Upper lobe of left lung (tissue), 6 donors: ENCODE measurements around the gene PRKAR1A. TPM values are rescaled to one million over a fixed set of nuclear protein-coding genes. Genes with fewer than 3 reads are reported as not detected.
A peak's percentile ranks its signal among the peaks of the same experiment; 100 is the strongest.

Experiments used
- ATAC-seq, 2 donors: fragments of 200-7000 bp; cut with Tn5 transposase; one replicate each; pipeline ENCODE4 v1.9.1; 2022; ENCODE audit warnings: mild to moderate bottlenecking in 2 of 2, moderate library complexity in 2 of 2; ENCODE audit not compliant: low FRiP score in 2 of 2
- DNase-seq, 2 donors: peaks; one replicate each; pipeline ENCODE4 v3.0.0-alpha.2; 2019 to 2020
- H3K27ac ChIP-seq, 4 donors: fragments of 200-600 bp; sonication (generic); one replicate each; pipeline ENCODE4 v1.5.1; 2016 to 2019
- H3K27me3 ChIP-seq, 4 donors: fragments of 200-600 bp; sonication (generic); one replicate each; pipeline ENCODE4 v1.5.1; 2017 to 2019
- H3K36me3 ChIP-seq, 4 donors: fragments of 200-600 bp; sonication (generic); one replicate each; pipeline ENCODE4 v1.5.1; 2016 to 2019
- H3K4me1 ChIP-seq, 4 donors: fragments of 200-600 bp; sonication (generic); one replicate each; pipeline ENCODE4 v1.5.1; 2018 to 2019
- H3K4me3 ChIP-seq, 4 donors: fragments of 200-600 bp; sonication (generic); one replicate each; pipeline ENCODE4 v1.5.1; 2017 to 2019; ENCODE audit warnings: mild to moderate bottlenecking in 2 of 4, moderate library complexity in 1 of 4
- H3K9me3 ChIP-seq, 4 donors: fragments of 200-600 bp; sonication (generic); one replicate each; pipeline ENCODE4 v1.5.1; 2018 to 2019
- EP300 ChIP-seq, 4 donors: sonication (generic); formaldehyde crosslinking; IDR thresholded peaks; one replicate each; pipeline ENCODE4 v1.5.1; 2017; ENCODE audit warnings: antibody characterized with exemption in 4 of 4, control low read depth in 2 of 4
- POLR2A ChIP-seq, 4 donors: fragments of 450-650 bp; IDR thresholded peaks; one replicate each; pipeline ENCODE4 v1.5.1; 2016 to 2017; ENCODE audit warnings: antibody characterized with exemption in 4 of 4, mild to moderate bottlenecking in 2 of 4
- POLR2AphosphoS5 ChIP-seq, 2 donors: sonication (generic); formaldehyde crosslinking; IDR thresholded peaks; one replicate each; pipeline ENCODE4 v1.5.1; 2017; ENCODE audit warnings: antibody characterized with exemption in 2 of 2
- WGBS, 2 donors: methylation state at CpG; one replicate each; pipeline ENCODE4 v1.1.5; 2017 to 2018; 5-methylcytosine and 5-hydroxymethylcytosine counted together
- total RNA-seq, 6 donors: library from RNA; depleted of rRNA in 4 of 6; stranded (reverse); fragments of >200 nt in 4 of 6; gene quantifications; one replicate each; pipeline versions ENCODE4 v1.1.0 to v1.2.1, GENCODE V29; 2016 to 2021
- TF ChIP-seq, protein P1 (sequence below), 6 experiments: fragments of 450-650 bp in 4 of 6; fragments of 200-600 bp in 2 of 6; sonication (generic) in 2 of 6; IDR thresholded peaks; one replicate each; pipeline ENCODE4 v1.5.1; 2016 to 2019; ENCODE audit warnings: antibody characterized with exemption in 6 of 6
- donor health status: DM: no; HTN: no; CAD: no; lungs with moderate emphysema.
- donor health status: DM: no; HTN: yes; CAD: no; lungs with severe emphysema.

Gene PRKAR1A
- total RNA-seq, 6 donors from 2014 or later = 161 to 490 (median 396) TPM

DNA sequence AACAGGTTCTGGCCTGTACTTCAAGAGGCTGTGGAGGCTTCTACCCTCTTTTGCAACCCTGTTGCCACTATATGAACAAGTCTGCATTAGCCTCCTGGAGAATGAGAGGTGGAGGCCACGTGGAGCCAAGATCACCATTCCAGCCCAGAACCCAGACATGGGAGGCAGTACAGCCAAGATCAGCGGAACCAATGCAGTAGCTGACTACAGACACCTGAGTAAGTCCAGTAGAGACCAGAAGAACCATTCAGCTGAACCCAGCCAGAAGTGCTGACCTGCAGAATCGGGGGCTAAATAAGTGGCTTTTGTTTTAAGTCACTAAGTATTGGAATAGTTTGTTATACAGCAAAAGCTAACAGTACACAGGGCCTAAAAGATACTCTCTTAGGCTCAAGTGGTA is 76.9 kb downstream of the PRKAR1A start:
- DNase-seq = no peak
- TF ChIP-seq POLR2A (IDR thresholded peaks at IDR 0.05) (no peak), POLR2AphosphoS5 (IDR thresholded peaks at IDR 0.05) (no peak), EP300 (IDR thresholded peaks at IDR 0.05) (no peak)
- TF ChIP-seq, protein P1, sequence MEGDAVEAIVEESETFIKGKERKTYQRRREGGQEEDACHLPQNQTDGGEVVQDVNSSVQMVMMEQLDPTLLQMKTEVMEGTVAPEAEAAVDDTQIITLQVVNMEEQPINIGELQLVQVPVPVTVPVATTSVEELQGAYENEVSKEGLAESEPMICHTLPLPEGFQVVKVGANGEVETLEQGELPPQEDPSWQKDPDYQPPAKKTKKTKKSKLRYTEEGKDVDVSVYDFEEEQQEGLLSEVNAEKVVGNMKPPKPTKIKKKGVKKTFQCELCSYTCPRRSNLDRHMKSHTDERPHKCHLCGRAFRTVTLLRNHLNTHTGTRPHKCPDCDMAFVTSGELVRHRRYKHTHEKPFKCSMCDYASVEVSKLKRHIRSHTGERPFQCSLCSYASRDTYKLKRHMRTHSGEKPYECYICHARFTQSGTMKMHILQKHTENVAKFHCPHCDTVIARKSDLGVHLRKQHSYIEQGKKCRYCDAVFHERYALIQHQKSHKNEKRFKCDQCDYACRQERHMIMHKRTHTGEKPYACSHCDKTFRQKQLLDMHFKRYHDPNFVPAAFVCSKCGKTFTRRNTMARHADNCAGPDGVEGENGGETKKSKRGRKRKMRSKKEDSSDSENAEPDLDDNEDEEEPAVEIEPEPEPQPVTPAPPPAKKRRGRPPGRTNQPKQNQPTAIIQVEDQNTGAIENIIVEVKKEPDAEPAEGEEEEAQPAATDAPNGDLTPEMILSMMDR (IDR thresholded peaks at IDR 0.05) = no peak
- no peaks in the 10 kb centered on the region for H3K27me3 ChIP-seq
- peaks cover 0 to 9% (median 0%) of the 10 kb centered on the region in 4 donors for H3K36me3 ChIP-seq
- H3K4me1 ChIP-seq = peaks cover 0 to 22% (median 6%) of the 10 kb centered on the region in 4 donors
- ATAC-seq = no peak
- H3K27ac ChIP-seq = no peak overlapping the region
- H3K4me3 ChIP-seq = no peak overlapping the region
- 84 to 93% methylated on average over 3 of the region's 3 CpGs for WGBS, 2 donors
- no peaks in the 10 kb centered on the region for H3K9me3 ChIP-seq

DNA sequence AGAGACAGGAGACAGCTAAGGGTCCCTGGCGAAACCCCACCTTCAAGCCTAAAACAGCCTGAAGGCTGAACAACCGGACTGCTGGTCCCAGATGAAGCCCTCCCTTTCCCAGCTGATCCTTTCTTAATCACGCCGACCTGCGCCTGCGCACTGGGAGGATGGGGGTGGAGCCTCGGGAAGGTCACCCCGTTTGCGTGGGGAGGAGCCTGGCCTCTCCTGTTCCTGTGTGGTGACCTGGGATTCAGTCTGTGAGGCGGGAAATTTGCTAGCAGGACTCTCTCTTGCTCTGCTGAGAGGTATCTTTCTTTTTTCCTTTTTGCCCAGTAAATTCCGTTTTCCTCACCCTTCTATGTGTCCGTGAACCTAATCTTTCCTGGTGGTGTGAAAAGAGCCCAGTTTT is 79.4 kb downstream of the PRKAR1A start:
- no peak for ATAC-seq
- Histone ChIP-seq H3K27me3 (no peaks in the 10 kb centered on the region), H3K27ac (no peak overlapping the region), H3K36me3 (peaks cover 0 to 9% (median 0%) of the 10 kb centered on the region in 4 donors), H3K4me1 (peaks cover 8 to 18% (median 16%) of the 10 kb centered on the region in 4 donors), H3K9me3 (no peaks in the 10 kb centered on the region), H3K4me3 (no peak overlapping the region)
- WGBS, 2 donors = 77 to 80% methylated on average over 12 of the region's 12 CpGs
- no peak for TF ChIP-seq POLR2AphosphoS5 (IDR thresholded peaks at IDR 0.05)
- TF ChIP-seq EP300 (IDR thresholded peaks at IDR 0.05) = no peak
- TF ChIP-seq, protein P1 (IDR thresholded peaks at IDR 0.05) = no peak
- no peak for TF ChIP-seq POLR2A (IDR thresholded peaks at IDR 0.05)
- DNase-seq = peak in 1 of 2 donors; percentile 59

DNA sequence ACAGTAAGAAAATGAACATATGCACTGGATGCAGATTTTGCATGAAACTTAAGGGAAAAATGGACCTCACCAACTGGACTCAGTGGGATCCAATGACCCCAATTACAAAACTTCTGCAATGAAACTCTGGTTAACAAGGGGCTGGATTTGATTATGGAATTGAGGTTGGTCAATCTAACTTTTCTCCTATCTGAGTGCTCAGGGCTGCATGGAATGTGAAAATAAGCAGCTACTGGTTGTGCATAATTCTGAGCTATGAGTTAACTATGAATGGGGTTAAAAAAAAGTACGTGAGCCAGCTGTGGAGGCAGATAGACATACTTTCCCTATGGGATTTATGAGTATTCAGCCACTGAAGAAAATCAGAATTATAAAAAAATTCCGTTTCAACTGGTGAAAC is 79.8 kb downstream of the PRKAR1A start:
- Histone ChIP-seq H3K4me3 (no peak overlapping the region), H3K4me1 (peaks cover 8 to 23% (median 17%) of the 10 kb centered on the region in 4 donors), H3K36me3 (peaks cover 0 to 9% (median 0%) of the 10 kb centered on the region in 4 donors), H3K9me3 (no peaks in the 10 kb centered on the region), H3K27ac (no peak overlapping the region), H3K27me3 (no peaks in the 10 kb centered on the region)
- WGBS, 2 donors = 74 to 88% methylated on average over 2 of the region's 2 CpGs
- no peak for DNase-seq
- ATAC-seq = no peak
- TF ChIP-seq, protein P1 (IDR thresholded peaks at IDR 0.05) = no peak
- TF ChIP-seq EP300 (IDR thresholded peaks at IDR 0.05) = no peak
- TF ChIP-seq POLR2A (IDR thresholded peaks at IDR 0.05) = no peak
- TF ChIP-seq POLR2AphosphoS5 (IDR thresholded peaks at IDR 0.05) = no peak

DNA sequence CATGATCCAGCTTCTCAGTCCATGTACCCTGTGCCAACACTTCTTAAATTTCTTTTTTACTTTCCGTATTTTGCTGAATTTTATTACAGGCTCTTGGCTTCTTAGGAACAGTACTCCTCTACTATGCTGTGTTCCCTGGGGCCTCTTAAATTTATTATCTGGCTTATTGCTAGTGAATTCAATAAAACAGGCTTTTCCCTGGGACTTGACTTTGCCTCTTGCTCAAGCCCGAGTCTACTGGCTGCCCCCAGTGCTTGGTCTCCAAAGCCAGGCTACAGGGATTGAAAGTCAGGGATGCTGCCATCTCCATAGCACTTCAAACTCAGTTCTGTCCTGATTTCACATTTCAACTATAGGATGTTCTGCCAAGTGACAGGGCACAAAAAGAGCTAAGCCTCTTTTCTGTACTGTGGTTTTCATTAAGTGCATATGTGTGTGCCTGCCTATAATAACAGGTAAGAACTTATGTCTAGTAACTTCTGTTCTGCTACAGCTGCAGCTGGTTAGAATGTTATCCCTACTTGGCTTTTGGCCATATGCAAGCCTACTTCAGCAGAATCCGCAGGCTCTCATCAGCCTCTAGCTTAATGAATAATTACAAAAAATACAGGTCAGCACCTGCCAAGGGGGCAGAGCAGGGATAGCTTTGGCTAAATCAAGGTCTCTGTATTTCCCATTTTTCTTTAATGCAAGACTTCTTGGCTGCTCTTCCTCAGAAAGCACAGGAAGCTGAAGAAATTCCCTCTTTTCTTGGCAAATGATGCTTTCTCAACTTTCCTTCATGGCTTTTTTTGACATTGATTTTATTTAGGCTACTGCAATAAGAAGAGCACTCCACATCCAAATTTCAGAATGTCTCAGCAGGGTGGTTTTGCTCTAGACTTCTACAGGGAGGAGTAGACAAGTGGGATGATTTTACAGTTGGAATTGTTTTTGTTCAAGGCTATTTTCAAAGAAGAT is 80.7 kb downstream of the PRKAR1A start:
- no peak overlapping the region for H3K4me3 ChIP-seq
- ATAC-seq (peak in 1 of 2 donors; percentile 54), DNase-seq (no peak)
- H3K4me1 ChIP-seq = peaks cover 8 to 28% (median 21%) of the 10 kb centered on the region in 4 donors
- peaks cover 0 to 9% (median 0%) of the 10 kb centered on the region in 4 donors for H3K36me3 ChIP-seq
- no peak for TF ChIP-seq POLR2A (IDR thresholded peaks at IDR 0.05)
- no peak for TF ChIP-seq EP300 (IDR thresholded peaks at IDR 0.05)
- no peak for TF ChIP-seq POLR2AphosphoS5 (IDR thresholded peaks at IDR 0.05)
- TF ChIP-seq, protein P1 (IDR thresholded peaks at IDR 0.05) = no peak
- 64 to 76% methylated on average over 3 of the region's 3 CpGs for WGBS, 2 donors
- no peaks in the 10 kb centered on the region for H3K27me3 ChIP-seq
- peak overlapping the region in 1 of 4 donors; percentile 4 for H3K27ac ChIP-seq
- no peaks in the 10 kb centered on the region for H3K9me3 ChIP-seq
